Large intestine (tissue), 3 donors: ENCODE measurements around the gene ARPIN. TPM values are rescaled to one million over a fixed set of nuclear protein-coding genes. Genes with fewer than 3 reads are reported as not detected.
A peak's percentile ranks its signal among the peaks of the same experiment; 100 is the strongest.
"Not testable (repeated sequence)": the region's sequence is repeated elsewhere in the genome, so short reads cannot be mapped to it uniquely, and the experiment has no call there.

Experiments used
- DNase-seq, 2 donors: peaks; one replicate each; pipeline versions ENCODE4 v3.0.0 to v3.0.0-alpha.2; 2013
- H3K27ac ChIP-seq: one replicate; pipeline ENCODE4 v1.5.1; 2013; ENCODE audit warnings: low read length
- H3K27me3 ChIP-seq: 2 replicates; pipeline ENCODE4 v1.6.1; 2013; ENCODE audit warnings: low read length; ENCODE audit not compliant: control insufficient read depth, insufficient read depth
- H3K36me3 ChIP-seq: 2 replicates; pipeline ENCODE4 v1.6.1; 2013; ENCODE audit warnings: low read length; ENCODE audit not compliant: control insufficient read depth, insufficient read depth
- H3K4me1 ChIP-seq: one replicate; pipeline ENCODE4 v1.6.1; 2013; ENCODE audit warnings: low read length; ENCODE audit not compliant: control insufficient read depth, insufficient read depth
- H3K4me3 ChIP-seq: one replicate; pipeline ENCODE4 v1.5.1; 2013; ENCODE audit warnings: low read length
- H3K9me3 ChIP-seq: one replicate; pipeline ENCODE4 v1.6.1; 2013; ENCODE audit warnings: mild to moderate bottlenecking, low read depth, low read length, moderate library complexity; ENCODE audit not compliant: control insufficient read depth
- WGBS: methylation state at CpG from one replicate; pipeline ENCODE4 v1.1.5; 2013; ENCODE audit warnings: low lambda C conversion rate; ENCODE audit not compliant: insufficient coverage; 5-methylcytosine and 5-hydroxymethylcytosine counted together
- polyA plus RNA-seq: library from polyadenylated mRNA; unstranded; fragments of 120-200 nt; gene quantifications from one replicate; pipeline ENCODE4 v1.2.1, GENCODE V29; 2013

The ARPIN gene
- polyA plus RNA-seq, 1 donor: 31.3 TPM

- DNase-seq, H3K9me3 ChIP-seq, H3K4me3 ChIP-seq, H3K4me1 ChIP-seq, H3K36me3 ChIP-seq, H3K27me3 ChIP-seq, H3K27ac ChIP-seq: not testable (repeated sequence)
- WGBS: 100% methylated on average over 1 of the region's 2 CpGs
Measured at GRCh38 chr15:89939377-89939776, 26.6 kb upstream of the ARPIN start.

- H3K27ac ChIP-seq: no peak overlapping the region
- 100% methylated on average over 2 of the region's 10 CpGs for WGBS
- no peak for DNase-seq
- H3K4me1 ChIP-seq: no peaks in the 10 kb centered on the region
- no peaks in the 10 kb centered on the region for H3K36me3 ChIP-seq
- H3K27me3 ChIP-seq: no peaks in the 10 kb centered on the region
- no peak overlapping the region for H3K4me3 ChIP-seq
- no peaks in the 10 kb centered on the region for H3K9me3 ChIP-seq
Measured at GRCh38 chr15:89937365-89938350, 24.9 kb upstream of the ARPIN start.

GRCh38 chr15:89936786-89937265, 24.1 kb upstream of the ARPIN start:
- H3K27ac ChIP-seq: no peak overlapping the region
- no peaks in the 10 kb centered on the region for H3K36me3 ChIP-seq
- no peak overlapping the region for H3K4me3 ChIP-seq
- WGBS: no CpG with 5 or more reads among the region's 14 CpGs
- no peaks in the 10 kb centered on the region for H3K9me3 ChIP-seq
- H3K4me1 ChIP-seq: no peaks in the 10 kb centered on the region
- no peak for DNase-seq
- no peaks in the 10 kb centered on the region for H3K27me3 ChIP-seq

GRCh38 chr15:89936051-89936785, 23.5 kb upstream of the ARPIN start:
- DNase-seq: no peak
- no CpG with 5 or more reads among the region's 8 CpGs for WGBS

GRCh38 chr15:89932880-89933279, 20.1 kb upstream of the ARPIN start:
- Histone ChIP-seq H3K27ac (no peak overlapping the region), H3K27me3 (no peaks in the 10 kb centered on the region), H3K4me1 (no peaks in the 10 kb centered on the region), H3K9me3 (no peaks in the 10 kb centered on the region), H3K4me3 (no peak overlapping the region), H3K36me3 (no peaks in the 10 kb centered on the region)
- no peak for DNase-seq
- no CpG with 5 or more reads among the region's 3 CpGs for WGBS

More at GRCh38 chr15:89936051-89936785, 23.5 kb upstream of the ARPIN start:
- H3K4me3 ChIP-seq: no peak overlapping the region
- H3K9me3 ChIP-seq: no peaks in the 10 kb centered on the region
- H3K36me3 ChIP-seq: no peaks in the 10 kb centered on the region
- H3K27ac ChIP-seq: no peak overlapping the region
- no peaks in the 10 kb centered on the region for H3K4me1 ChIP-seq
- no peaks in the 10 kb centered on the region for H3K27me3 ChIP-seq

- H3K27ac ChIP-seq: no peak overlapping the region
- H3K4me3 ChIP-seq: no peak overlapping the region
- H3K4me1 ChIP-seq: no peaks in the 10 kb centered on the region
- DNase-seq: no peak
- no CpG with 5 or more reads among the region's 4 CpGs for WGBS
- H3K36me3 ChIP-seq: no peaks in the 10 kb centered on the region
- H3K27me3 ChIP-seq: no peaks in the 10 kb centered on the region
- H3K9me3 ChIP-seq: no peaks in the 10 kb centered on the region
Measured at GRCh38 chr15:89928421-89928820, 15.7 kb upstream of the ARPIN start.

- Histone ChIP-seq H3K36me3 (no peaks in the 10 kb centered on the region), H3K4me3 (no peak overlapping the region), H3K27me3 (no peaks in the 10 kb centered on the region), H3K4me1 (no peaks in the 10 kb centered on the region), H3K27ac (no peak overlapping the region), H3K9me3 (no peaks in the 10 kb centered on the region)
- 100% methylated on average over 1 of the region's 2 CpGs for WGBS
- no peak for DNase-seq
Measured at GRCh38 chr15:89926158-89926557, 13.4 kb upstream of the ARPIN start.

GRCh38 chr15:89917442-89918101, 4.8 kb upstream of the ARPIN start:
- H3K36me3 ChIP-seq: no peaks in the 10 kb centered on the region
- H3K27ac ChIP-seq: no peak overlapping the region
- no peaks in the 10 kb centered on the region for H3K27me3 ChIP-seq
- peaks cover 19% of the 10 kb centered on the region for H3K4me1 ChIP-seq
- no peaks in the 10 kb centered on the region for H3K9me3 ChIP-seq
- WGBS: 57% methylated on average over 1 of the region's 4 CpGs
- no peak overlapping the region for H3K4me3 ChIP-seq
- no peak for DNase-seq

GRCh38 chr15:89916660-89917059, 3.9 kb upstream of the ARPIN start:
- H3K4me3 ChIP-seq: no peak overlapping the region
- no peaks in the 10 kb centered on the region for H3K27me3 ChIP-seq
- no peak for DNase-seq
- H3K27ac ChIP-seq: no peak overlapping the region
- peaks cover 19% of the 10 kb centered on the region for H3K4me1 ChIP-seq
- no peaks in the 10 kb centered on the region for H3K36me3 ChIP-seq
- no CpG with 5 or more reads among the region's 3 CpGs for WGBS
- no peaks in the 10 kb centered on the region for H3K9me3 ChIP-seq

GRCh38 chr15:89912145-89912673, 543 bp downstream of the ARPIN start:
- peak overlapping the region; percentile 62 for H3K4me3 ChIP-seq
- no CpG with 5 or more reads among the region's 36 CpGs for WGBS
- H3K27ac ChIP-seq: peak overlapping the region; percentile 99
- no peaks in the 10 kb centered on the region for H3K27me3 ChIP-seq
- H3K36me3 ChIP-seq: peaks cover 29% of the 10 kb centered on the region
- DNase-seq: peak in 1 of 2 donors; percentile 74
- peaks cover 28% of the 10 kb centered on the region for H3K4me1 ChIP-seq
- H3K9me3 ChIP-seq: no peaks in the 10 kb centered on the region
